ENCODE data around the gene CAST. TPM values are rescaled to one million over a fixed set of nuclear protein-coding genes. Genes with fewer than 3 reads are reported as not detected.
"Not testable (repeated sequence)": the region's sequence is repeated elsewhere in the genome, so short reads cannot be mapped to it uniquely, and the experiment has no call there.

Gene CAST
- total RNA-seq, 1 donor from 2014 or later, result 13.4 TPM

- DNase-seq, result no peak
Observed at GRCh38 chr5:96712100-96712746, 50.0 kb downstream of the CAST start.

GRCh38 chr5:96714450-96714849, 52.3 kb downstream of the CAST start:
- DNase-seq, result no peak

GRCh38 chr5:96714951-96715451, 52.8 kb downstream of the CAST start:
- no peak for DNase-seq

- DNase-seq, result no peak
Observed at GRCh38 chr5:96716007-96716406, 53.8 kb downstream of the CAST start.

- no peak for DNase-seq
Observed at GRCh38 chr5:96716716-96717115, 54.5 kb downstream of the CAST start.

GRCh38 chr5:96717874-96718273, 55.7 kb downstream of the CAST start:
- DNase-seq, result no peak

GRCh38 chr5:96718635-96719077, 56.5 kb downstream of the CAST start:
- no peak for DNase-seq

- no peak for DNase-seq
Observed at GRCh38 chr5:96720408-96720807, 58.2 kb downstream of the CAST start.

- no peak for DNase-seq
Observed at GRCh38 chr5:96721351-96721977, 59.3 kb downstream of the CAST start.

GRCh38 chr5:96725257-96725656, 63.1 kb downstream of the CAST start:
- no peak for DNase-seq

- no peak for DNase-seq
Observed at GRCh38 chr5:96726802-96727201, 64.6 kb downstream of the CAST start.

- no peak for DNase-seq
Observed at GRCh38 chr5:96729156-96729555, 67.0 kb downstream of the CAST start.

- no peak for DNase-seq
Observed at GRCh38 chr5:96730586-96730985, 68.4 kb downstream of the CAST start.

- no peak for DNase-seq
Observed at GRCh38 chr5:96733771-96734500, 71.8 kb downstream of the CAST start.

- DNase-seq, result no peak
Observed at GRCh38 chr5:96734871-96735325, 72.7 kb downstream of the CAST start.

- no peak for DNase-seq
Observed at GRCh38 chr5:96736937-96737336, 74.8 kb downstream of the CAST start.

- no peak for DNase-seq
Observed at GRCh38 chr5:96741106-96741505, 78.9 kb downstream of the CAST start.

- no peak for DNase-seq
Observed at GRCh38 chr5:96741891-96742309, 79.7 kb downstream of the CAST start.

GRCh38 chr5:96742538-96742937, 80.4 kb downstream of the CAST start:
- no peak for DNase-seq

- DNase-seq, result no peak
Observed at GRCh38 chr5:96743065-96743768, 81.0 kb downstream of the CAST start.

- DNase-seq, result no peak
Observed at GRCh38 chr5:96743805-96744204, 81.6 kb downstream of the CAST start.

GRCh38 chr5:96744218-96744617, 82.0 kb downstream of the CAST start:
- DNase-seq, result not testable (repeated sequence)

GRCh38 chr5:96745025-96745424, 82.8 kb downstream of the CAST start:
- DNase-seq, result no peak

Data from occipital lobe (tissue), 2 donors.